Activated naive CD8-positive, alpha-beta T cell treated with anti-CD3 and anti-CD28 coated beads, Interleukin-2, amount 50 U/mL, for 24 hours (primary cell): ENCODE data around the gene IL20.
A peak's percentile ranks its signal among the peaks of the same experiment; 100 is the strongest.

ENCODE experiments used
- ATAC-seq: fragments of 150-1000 bp; cut with Tn5 transposase; one replicate; pipeline ENCODE4 v1.10.0; 2021
- DNase-seq: peaks from one replicate; pipeline ENCODE4 v3.0.0; 2021
- H3K27ac Mint-ChIP-seq: one replicate; pipeline ENCODE4 v1.8.0; 2021; ENCODE audit warnings: mild to moderate bottlenecking, mixed read lengths
- H3K27me3 Mint-ChIP-seq: one replicate; pipeline ENCODE4 v1.8.0; 2021; ENCODE audit warnings: mixed read lengths
- H3K36me3 Mint-ChIP-seq: one replicate; pipeline ENCODE4 v1.8.0; 2021; ENCODE audit warnings: low read depth, mixed read lengths
- H3K4me1 Mint-ChIP-seq: one replicate; pipeline ENCODE4 v1.8.0; 2021; ENCODE audit warnings: mixed read lengths
- H3K4me3 Mint-ChIP-seq: one replicate; pipeline ENCODE4 v1.8.0; 2021; ENCODE audit warnings: mild to moderate bottlenecking, moderate library complexity, mixed read lengths
- H3K9me3 Mint-ChIP-seq: one replicate; pipeline ENCODE4 v1.8.0; 2021; ENCODE audit warnings: mixed read lengths

Gene IL20

GRCh38 chr1:206909883-206910318 lies 44.5 kb downstream of the IL20 start:
- Mint-ChIP-seq H3K9me3 (no peaks in the 10 kb centered on the region), H3K27ac (peak overlapping the region; percentile 12), H3K27me3 (no peaks in the 10 kb centered on the region), H3K4me3 (peak overlapping the region; percentile 53), H3K36me3 (peaks cover 40% of the 10 kb centered on the region), H3K4me1 (peaks cover 90% of the 10 kb centered on the region)
- ATAC-seq (no peak), DNase-seq (no peak)

- H3K4me1 Mint-ChIP-seq: peaks cover 90% of the 10 kb centered on the region
- H3K27ac Mint-ChIP-seq: no peak overlapping the region
- no peak for DNase-seq
- no peak for ATAC-seq
- H3K4me3 Mint-ChIP-seq: no peak overlapping the region
- H3K36me3 Mint-ChIP-seq: peaks cover 38% of the 10 kb centered on the region
- no peaks in the 10 kb centered on the region for H3K9me3 Mint-ChIP-seq
- no peaks in the 10 kb centered on the region for H3K27me3 Mint-ChIP-seq
These were observed 45.7 kb downstream of the IL20 start for GRCh38 chr1:206911064-206911663.

GRCh38 chr1:206912445-206913095 lies 47.1 kb downstream of the IL20 start:
- Mint-ChIP-seq H3K4me3 (no peak overlapping the region), H3K9me3 (no peaks in the 10 kb centered on the region), H3K27me3 (no peaks in the 10 kb centered on the region), H3K4me1 (peaks cover 91% of the 10 kb centered on the region), H3K36me3 (peaks cover 41% of the 10 kb centered on the region), H3K27ac (peak overlapping the region; percentile 0)
- no peak for ATAC-seq
- peak; percentile 63 for DNase-seq

- ATAC-seq (no peak), DNase-seq (no peak)
- Mint-ChIP-seq H3K4me1 (peaks cover 90% of the 10 kb centered on the region), H3K4me3 (no peak overlapping the region), H3K36me3 (peaks cover 39% of the 10 kb centered on the region), H3K9me3 (no peaks in the 10 kb centered on the region), H3K27ac (no peak overlapping the region), H3K27me3 (no peaks in the 10 kb centered on the region)
These were observed 48.5 kb downstream of the IL20 start for GRCh38 chr1:206913766-206914537.

GRCh38 chr1:206915030-206915735 lies 49.8 kb downstream of the IL20 start:
- peaks cover 41% of the 10 kb centered on the region for H3K36me3 Mint-ChIP-seq
- H3K27ac Mint-ChIP-seq: no peak overlapping the region
- ATAC-seq (no peak), DNase-seq (no peak)
- H3K9me3 Mint-ChIP-seq: no peaks in the 10 kb centered on the region
- peaks cover 91% of the 10 kb centered on the region for H3K4me1 Mint-ChIP-seq
- H3K27me3 Mint-ChIP-seq: no peaks in the 10 kb centered on the region
- no peak overlapping the region for H3K4me3 Mint-ChIP-seq

- Mint-ChIP-seq H3K36me3 (peaks cover 43% of the 10 kb centered on the region), H3K27ac (no peak overlapping the region), H3K27me3 (no peaks in the 10 kb centered on the region), H3K9me3 (no peaks in the 10 kb centered on the region), H3K4me1 (peaks cover 81% of the 10 kb centered on the region), H3K4me3 (no peak overlapping the region)
- ATAC-seq: peak; percentile 60
- no peak for DNase-seq
These were observed 50.7 kb downstream of the IL20 start for GRCh38 chr1:206916000-206916709.

- no peak for ATAC-seq
- no peaks in the 10 kb centered on the region for H3K27me3 Mint-ChIP-seq
- peaks cover 31% of the 10 kb centered on the region for H3K36me3 Mint-ChIP-seq
- DNase-seq: no peak
- no peak overlapping the region for H3K27ac Mint-ChIP-seq
- H3K4me1 Mint-ChIP-seq: peaks cover 63% of the 10 kb centered on the region
- no peaks in the 10 kb centered on the region for H3K9me3 Mint-ChIP-seq
- no peak overlapping the region for H3K4me3 Mint-ChIP-seq
These were observed 52.7 kb downstream of the IL20 start for GRCh38 chr1:206918076-206918475.
